HG02943 (cell line): ENCODE results near the gene WDR38.

Source experiments
- ATAC-seq: cut with Tn5 transposase; IDR thresholded peaks from one replicate; pipeline ENCODE4 v1.9.1; 2021; ENCODE audit warnings: mild to moderate bottlenecking, low read depth, moderate library complexity; ENCODE audit not compliant: unreplicated experiment

The WDR38 gene

GRCh38 chr9:124855944-124856765 is 2.9 kb downstream of the WDR38 start:
- ATAC-seq, result no peak

DNA sequence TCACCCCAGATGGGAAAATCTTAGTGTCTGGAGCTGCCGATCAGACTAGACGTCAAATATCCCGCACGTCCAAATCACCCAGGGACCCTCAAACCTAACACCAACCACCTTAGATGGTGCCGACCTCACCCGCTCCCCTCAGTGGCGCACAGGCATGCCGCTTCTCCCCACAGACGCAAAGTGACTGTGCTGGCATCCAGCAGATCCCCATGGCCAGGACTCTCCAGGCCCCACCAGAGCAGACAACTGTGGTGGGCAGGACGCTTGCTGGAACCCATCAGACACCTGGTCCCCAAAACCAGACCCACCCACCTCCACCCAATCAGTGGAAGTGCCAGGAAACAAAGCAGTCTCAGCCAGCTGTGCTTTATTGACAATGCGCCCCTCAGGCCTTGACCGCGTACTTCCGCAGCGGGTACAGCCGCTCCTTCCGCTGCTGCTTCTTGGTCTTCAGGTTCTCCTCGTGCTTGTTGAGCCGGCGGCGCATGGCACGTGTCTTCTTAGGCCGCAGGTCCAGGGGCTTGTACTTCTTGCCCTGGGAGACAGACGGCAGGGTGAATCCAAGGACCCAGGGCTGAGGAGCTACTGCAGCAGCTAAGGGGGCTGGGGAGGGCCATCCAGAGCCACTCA is 4.4 kb downstream of the WDR38 start:
- no peak for ATAC-seq

GRCh38 chr9:124858330-124859046 is 5.2 kb downstream of the WDR38 start:
- no peak for ATAC-seq

- no peak for ATAC-seq
Observed at GRCh38 chr9:124859803-124860581, 6.7 kb downstream of the WDR38 start.

DNA sequence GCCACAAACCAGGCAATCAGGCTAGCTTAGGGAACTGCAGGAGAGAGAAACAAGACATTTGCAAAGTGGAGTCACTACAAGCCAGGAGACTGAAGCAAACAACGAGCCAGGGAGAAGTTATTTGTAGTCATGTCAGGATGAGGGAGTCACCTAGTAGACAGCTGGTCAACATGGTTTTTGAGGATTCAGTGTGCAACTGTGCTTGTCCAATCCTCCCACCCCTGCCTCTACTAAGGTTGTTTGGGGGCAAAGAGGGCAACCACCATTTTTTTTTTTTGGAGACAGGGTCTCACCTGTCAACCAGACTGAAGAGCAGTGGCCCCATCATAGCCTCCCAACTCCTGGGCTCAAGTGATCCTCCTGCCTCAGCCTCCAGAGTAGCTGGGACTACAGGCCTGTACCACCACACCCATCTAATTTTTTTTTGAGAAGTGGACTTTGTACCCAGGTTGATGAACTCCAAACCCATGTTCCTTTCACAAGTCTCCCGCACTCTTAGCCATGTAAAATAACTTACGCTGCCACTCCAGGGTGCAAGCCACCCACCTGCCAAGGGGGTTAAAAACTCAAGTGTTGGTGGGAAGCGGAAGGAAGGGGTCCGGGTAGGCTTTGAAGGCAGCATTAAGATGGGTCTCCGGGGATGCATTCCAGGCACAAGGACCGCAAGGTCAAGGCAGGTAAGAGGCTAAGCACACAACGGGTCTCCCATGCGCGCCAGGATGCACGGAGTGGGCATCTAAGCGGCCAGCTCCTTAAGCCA is 7.5 kb downstream of the WDR38 start:
- ATAC-seq, result no peak

DNA sequence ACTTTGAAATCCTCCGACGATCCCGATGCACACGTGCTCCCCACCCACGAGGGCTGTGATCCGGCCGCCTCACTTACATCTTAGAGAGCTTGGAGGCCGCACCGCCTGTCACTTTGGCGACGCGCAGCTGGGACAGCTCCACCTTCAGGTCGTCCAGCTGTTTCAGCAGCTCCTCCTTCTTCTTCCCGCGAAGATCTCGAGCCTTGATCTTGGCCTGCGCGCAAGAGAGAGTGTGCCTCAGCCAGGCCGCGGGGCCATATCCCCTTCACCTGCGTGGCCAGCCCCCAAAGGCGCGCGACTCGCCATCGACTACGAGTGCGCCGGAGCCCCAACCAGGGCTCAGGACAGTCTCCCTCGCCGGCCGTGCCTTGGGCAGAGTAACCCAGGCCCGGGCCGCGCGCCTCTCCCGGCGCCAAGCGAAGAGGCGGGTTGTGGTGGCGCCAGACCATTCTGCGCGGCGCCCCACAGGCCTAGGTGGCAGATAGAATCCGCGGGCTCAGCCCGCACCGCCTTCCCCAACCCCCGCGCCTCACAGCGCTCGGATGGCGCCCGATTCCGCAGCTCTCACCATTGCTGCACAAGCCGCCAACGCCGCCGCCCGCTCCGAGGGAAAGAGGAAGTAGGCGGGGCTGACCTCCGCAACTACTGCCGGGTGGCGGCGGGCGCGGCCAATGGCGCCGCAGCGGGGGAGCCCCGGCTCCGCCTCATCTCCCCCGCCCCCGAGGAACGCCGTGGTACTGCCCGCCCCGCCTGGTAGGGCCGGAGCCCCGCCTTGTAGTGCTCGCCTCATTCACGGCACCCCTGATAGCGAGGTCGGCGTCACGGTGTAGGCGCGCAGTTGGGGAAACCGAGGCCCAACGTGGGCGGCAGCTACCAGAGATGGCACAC is 8.3 kb downstream of the WDR38 start, which contains the start of the genes ARPC5L and RPL35:
Gene ARPC5L, plus strand, starts transcription at position 789 of the 888 bp plus-strand sequence. CDS start 7,161 bp downstream, outside the sequence.
Gene RPL35, minus strand, starts transcription at position 616 of the 888 bp plus-strand sequence. Its CDS starts 45 bp downstream, at position 571.
- peak; percentile 87 for ATAC-seq

- ATAC-seq, result no peak
Observed at GRCh38 chr9:124863371-124863871, 10.2 kb downstream of the WDR38 start.

- ATAC-seq, result peak; percentile 54
Observed at GRCh38 chr9:124868511-124869465, 15.5 kb downstream of the WDR38 start.

DNA sequence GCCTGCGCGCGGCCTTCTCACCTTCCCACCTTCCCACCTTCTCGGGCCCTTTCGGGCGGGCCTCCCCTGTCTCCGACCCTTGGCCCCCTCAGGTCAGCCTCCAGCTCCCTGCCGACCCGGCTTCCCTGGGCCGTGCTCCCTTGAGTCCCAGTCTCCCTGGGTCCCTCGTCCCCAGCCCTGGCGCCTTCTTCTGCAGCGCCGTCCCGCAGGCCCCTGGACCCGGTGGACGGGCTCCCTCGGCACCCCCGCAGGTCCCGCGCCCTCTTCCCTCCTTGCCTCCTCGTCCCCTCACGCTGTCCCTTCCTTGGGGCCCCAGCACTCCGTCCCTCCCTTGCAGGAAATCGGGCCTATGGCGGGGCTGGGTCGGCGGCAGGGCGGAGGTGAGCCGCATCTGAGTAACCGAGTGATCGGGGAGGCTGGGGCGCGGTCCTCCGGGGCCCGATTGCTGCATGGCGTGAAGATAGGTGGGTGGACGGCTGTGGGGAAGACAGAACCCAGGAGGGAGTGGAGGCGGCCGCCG is 16.3 kb downstream of the WDR38 start:
- ATAC-seq, result peak; percentile 12

DNA sequence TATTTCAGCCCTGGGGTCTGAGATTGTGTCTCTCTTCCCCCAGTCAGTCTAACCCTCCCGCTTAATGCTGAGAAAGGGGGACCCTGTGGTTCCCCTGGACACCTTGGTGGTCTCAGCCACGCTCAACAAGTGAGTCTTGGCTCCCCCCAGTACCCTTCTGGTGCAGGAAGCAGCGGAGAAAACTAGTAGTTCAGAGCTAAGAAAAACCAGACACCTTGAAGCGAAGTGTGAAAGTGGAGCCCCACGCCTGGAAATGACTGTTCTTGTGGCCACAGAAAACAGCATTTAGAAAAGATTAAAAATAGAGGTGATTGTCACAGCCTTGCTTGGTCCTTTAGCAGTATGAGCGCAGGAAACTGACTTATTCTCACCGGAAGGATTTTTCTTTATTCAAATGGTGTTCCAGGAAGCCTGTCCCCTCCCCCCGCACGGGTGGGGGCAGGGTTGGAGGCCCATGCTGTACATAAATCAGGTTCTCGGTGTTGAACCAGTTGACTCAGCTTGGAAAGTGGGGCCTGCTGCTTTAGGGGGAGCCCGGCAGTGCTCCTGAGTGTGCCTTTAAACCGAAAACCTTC is 16.8 kb downstream of the WDR38 start:
- peak; percentile 38 for ATAC-seq

DNA sequence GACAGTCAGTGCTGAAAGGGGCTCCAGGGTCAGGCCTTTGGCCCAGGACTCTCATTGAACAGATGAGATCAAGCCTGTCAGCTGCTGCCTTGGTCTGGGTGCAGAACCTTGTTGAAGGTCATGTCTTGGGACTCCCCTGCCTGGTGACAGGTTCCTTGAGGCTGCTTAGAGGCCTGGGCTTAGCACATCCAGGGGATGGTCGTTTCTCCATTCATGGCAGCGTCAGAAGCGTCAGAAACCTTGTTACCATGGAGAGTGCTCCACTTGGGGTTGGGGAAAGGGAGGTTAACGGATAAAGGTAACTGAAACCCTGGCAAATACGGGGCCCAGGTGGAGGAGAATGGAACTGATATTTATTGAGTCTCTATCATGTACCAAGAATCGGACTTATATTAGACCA is 17.5 kb downstream of the WDR38 start:
- no peak for ATAC-seq

- ATAC-seq, result no peak
Observed at GRCh38 chr9:124871156-124871561, 17.9 kb downstream of the WDR38 start.

DNA sequence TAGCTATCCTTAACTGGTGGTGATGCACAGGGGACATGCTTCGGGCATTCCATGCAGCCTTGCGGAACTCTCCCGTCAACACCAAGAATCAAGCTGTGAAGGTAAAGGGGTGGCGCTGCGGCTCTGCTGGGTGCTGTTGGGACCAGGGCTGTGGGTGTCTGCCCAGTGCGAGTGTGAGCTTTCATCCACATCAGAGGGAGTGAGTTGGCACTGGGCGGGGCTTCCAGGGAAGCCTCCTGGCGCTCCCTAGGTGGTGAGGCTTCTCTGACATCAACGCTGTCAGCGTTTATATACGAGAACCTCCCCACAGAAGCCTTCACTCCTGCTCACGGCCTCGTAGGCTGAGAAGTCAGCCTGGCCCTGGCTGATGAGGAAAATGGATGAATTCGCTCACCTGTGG is 20.4 kb downstream of the WDR38 start:
- ATAC-seq, result no peak

- ATAC-seq, result no peak
Observed at GRCh38 chr9:124875501-124875900, 22.2 kb downstream of the WDR38 start.

GRCh38 chr9:124877021-124877782 is 23.9 kb downstream of the WDR38 start:
- no peak for ATAC-seq

DNA sequence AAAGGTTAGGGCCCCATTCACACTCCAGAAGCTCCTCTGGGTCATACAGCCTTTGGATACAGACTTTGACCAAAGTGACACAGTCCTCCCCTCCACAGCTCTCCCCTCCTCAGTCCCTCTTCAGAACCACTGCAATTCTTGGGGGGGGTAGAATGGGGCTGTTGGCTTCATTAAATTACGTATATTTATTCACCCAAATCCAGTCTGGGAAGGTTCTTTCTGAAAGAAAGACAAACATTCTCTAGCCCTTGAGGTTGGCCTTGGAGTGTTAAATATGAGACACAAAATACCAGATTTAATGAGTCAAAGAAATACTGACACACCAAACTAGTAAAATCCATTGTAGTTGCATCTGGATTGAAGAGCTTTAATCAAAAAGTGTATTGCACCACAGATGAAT is 24.8 kb downstream of the WDR38 start:
- ATAC-seq, result no peak
